ENCODE results near the gene ACSBG1. TPM values are rescaled to one million over a fixed set of nuclear protein-coding genes. Genes with fewer than 3 reads are reported as not detected.

The ACSBG1 gene
- total and polyA plus RNA-seq, 9 donors: 0.15 to 2.2 (median 0.45) TPM; not detected in 2

DNA sequence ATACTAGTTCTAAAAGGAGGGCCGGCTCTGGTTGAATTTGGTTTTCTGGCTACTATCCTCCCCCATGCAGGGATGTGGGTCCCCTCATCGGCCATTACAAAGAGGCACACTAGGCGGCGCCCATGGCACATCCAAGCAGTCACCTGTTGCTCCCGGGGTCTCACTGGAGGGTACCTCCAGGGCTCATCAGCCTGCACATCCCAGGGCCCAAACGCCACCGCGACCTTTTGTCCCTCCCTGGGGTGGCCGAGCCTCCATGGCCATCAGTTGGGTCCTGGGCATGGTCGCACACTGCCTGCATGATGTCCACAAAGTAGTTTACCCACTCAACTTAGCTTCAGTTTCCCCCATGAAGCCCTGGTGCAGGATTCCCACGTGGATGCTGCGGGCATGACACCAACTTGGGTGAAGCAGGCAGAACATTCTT is 56.9 kb downstream of the ACSBG1 start:
- no peak overlapping the region for H3K27ac ChIP-seq
- H3K4me3 ChIP-seq: no peak overlapping the region
- H3K27me3 ChIP-seq: no peaks in the 10 kb centered on the region
- H3K4me1 ChIP-seq (ENCODE audit: insufficient read depth): peaks cover 1% of the 10 kb centered on the region
- peak in 1 of 5 donors; percentile 50 for DNase-seq
- 19 to 24% (median 21%) methylated on average over 12 of the region's 12 CpGs for WGBS, 3 donors
- no peaks in the 10 kb centered on the region for H3K36me3 ChIP-seq
- H3K9me3 ChIP-seq: no peaks in the 10 kb centered on the region
- intact Hi-C loops (cut with DNase I): no loop called here
- TF ChIP-seq, protein P1, sequence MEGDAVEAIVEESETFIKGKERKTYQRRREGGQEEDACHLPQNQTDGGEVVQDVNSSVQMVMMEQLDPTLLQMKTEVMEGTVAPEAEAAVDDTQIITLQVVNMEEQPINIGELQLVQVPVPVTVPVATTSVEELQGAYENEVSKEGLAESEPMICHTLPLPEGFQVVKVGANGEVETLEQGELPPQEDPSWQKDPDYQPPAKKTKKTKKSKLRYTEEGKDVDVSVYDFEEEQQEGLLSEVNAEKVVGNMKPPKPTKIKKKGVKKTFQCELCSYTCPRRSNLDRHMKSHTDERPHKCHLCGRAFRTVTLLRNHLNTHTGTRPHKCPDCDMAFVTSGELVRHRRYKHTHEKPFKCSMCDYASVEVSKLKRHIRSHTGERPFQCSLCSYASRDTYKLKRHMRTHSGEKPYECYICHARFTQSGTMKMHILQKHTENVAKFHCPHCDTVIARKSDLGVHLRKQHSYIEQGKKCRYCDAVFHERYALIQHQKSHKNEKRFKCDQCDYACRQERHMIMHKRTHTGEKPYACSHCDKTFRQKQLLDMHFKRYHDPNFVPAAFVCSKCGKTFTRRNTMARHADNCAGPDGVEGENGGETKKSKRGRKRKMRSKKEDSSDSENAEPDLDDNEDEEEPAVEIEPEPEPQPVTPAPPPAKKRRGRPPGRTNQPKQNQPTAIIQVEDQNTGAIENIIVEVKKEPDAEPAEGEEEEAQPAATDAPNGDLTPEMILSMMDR (IDR thresholded peaks at IDR 0.05): no peak
- TF ChIP-seq EP300 (IDR thresholded peaks at IDR 0.05) (no peak), POLR2A (IDR thresholded peaks at IDR 0.05) (no peak)

DNA sequence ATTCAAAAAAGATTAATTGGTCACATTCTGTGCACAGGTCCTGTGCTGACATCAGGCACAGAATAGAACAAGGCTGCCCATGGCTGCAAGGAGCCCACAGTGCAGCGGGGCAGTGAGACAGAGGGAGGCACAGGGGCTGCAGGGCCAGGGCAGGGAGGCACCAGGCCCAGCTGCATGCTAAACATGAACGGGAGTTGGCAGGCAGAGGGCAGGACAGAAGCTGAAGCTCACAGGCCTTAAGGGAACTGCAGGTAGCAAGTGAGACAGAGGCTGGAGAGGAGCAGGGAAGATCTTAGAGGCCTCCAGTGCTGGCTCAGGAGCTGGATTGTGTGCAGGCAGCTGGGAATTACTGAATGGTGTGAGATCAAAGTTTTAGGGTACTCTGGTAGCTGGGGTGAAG is 59.0 kb downstream of the ACSBG1 start:
- no peaks in the 10 kb centered on the region for H3K36me3 ChIP-seq
- H3K9me3 ChIP-seq: no peaks in the 10 kb centered on the region
- DNase-seq: no peak
- intact Hi-C loops (cut with DNase I): no loop called here
- H3K4me1 ChIP-seq (ENCODE audit: insufficient read depth): peaks cover 1% of the 10 kb centered on the region
- TF ChIP-seq EP300 (IDR thresholded peaks at IDR 0.05): no peak
- TF ChIP-seq, protein P1 (IDR thresholded peaks at IDR 0.05): no peak
- TF ChIP-seq POLR2A (IDR thresholded peaks at IDR 0.05): no peak
- H3K27ac ChIP-seq: no peak overlapping the region
- no peak overlapping the region for H3K4me3 ChIP-seq
- no peaks in the 10 kb centered on the region for H3K27me3 ChIP-seq
- 9 to 52% (median 40%) methylated on average over 2 of the region's 2 CpGs for WGBS, 3 donors

DNA sequence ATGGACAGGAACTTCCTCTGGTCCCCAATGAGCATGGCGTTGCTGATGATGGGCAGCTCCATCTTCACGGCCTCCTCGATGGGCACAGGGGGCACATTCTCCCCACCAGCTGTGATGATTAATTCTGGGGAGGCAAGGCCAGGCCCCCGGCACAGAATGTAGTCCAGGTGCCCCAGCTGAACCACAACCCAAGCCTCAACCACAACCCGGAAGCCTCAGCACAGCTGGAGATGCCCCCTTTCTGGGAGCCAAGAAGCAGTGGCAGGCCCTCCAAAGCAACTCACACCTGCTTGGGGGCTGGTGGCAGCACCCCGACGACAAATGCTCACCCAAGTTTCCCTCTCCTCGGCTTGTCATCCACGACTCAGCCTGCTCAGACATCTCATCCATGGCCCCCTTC is 60.0 kb downstream of the ACSBG1 start:
- intact Hi-C loops (cut with DNase I): no loop called here
- Histone ChIP-seq H3K27me3 (no peaks in the 10 kb centered on the region), H3K27ac (no peak overlapping the region), H3K36me3 (no peaks in the 10 kb centered on the region), H3K4me1 (ENCODE audit: insufficient read depth) (peaks cover 1% of the 10 kb centered on the region), H3K4me3 (no peak overlapping the region), H3K9me3 (no peaks in the 10 kb centered on the region)
- TF ChIP-seq EP300 (IDR thresholded peaks at IDR 0.05) (no peak), POLR2A (IDR thresholded peaks at IDR 0.05) (no peak)
- TF ChIP-seq, protein P1 (IDR thresholded peaks at IDR 0.05): no peak
- WGBS, 3 donors: 75 to 88% (median 85%) methylated on average over 9 of the region's 9 CpGs
- no peak for DNase-seq

DNA sequence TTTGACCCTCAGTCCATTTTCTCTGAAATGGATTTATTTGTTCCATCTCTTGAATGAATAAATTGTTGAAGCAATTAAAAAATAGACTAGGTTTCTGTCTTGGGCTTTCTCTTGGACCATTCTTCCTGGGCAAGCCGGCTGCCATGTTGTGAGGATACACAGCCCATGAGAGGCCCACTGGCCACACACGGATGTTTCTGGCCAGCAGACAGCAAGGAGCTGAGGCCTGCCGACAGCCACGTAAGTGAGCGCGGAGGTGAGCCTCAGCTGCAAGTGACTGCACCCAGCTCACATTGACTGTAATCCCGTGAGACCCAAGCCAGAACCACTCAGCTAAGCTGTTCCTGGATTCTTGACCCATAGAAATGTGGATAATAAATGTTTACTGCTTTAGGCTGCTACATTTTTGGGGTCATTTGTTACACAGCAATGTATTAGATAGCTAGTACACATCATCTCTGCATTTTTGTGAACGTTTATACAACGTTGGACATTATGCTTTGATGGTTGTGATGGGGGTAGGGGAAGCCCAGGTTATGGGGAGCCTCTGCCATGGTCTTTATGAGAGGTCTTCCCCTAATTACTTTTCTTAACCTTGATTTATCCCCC is 62.4 kb downstream of the ACSBG1 start:
- H3K27ac ChIP-seq: no peak overlapping the region
- peaks cover 2% of the 10 kb centered on the region for H3K36me3 ChIP-seq
- no peaks in the 10 kb centered on the region for H3K9me3 ChIP-seq
- no peaks in the 10 kb centered on the region for H3K27me3 ChIP-seq
- H3K4me1 ChIP-seq (ENCODE audit: insufficient read depth): peaks cover 1% of the 10 kb centered on the region
- DNase-seq: no peak
- no peak overlapping the region for H3K4me3 ChIP-seq
- WGBS, 3 donors: 91 to 94% (median 93%) methylated on average over 9 of the region's 9 CpGs
- intact Hi-C loops (cut with DNase I): no loop called here
- TF ChIP-seq, protein P1 (IDR thresholded peaks at IDR 0.05): no peak
- TF ChIP-seq EP300 (IDR thresholded peaks at IDR 0.05) (no peak), POLR2A (IDR thresholded peaks at IDR 0.05) (no peak)

Data from ovary (tissue), 9 donors.